OCI-LY3 (cell line): Measurements from ENCODE around the gene NHERF2.

Experiments
- EZH2phosphoT487 ChIP-seq: fragments of 200-600 bp; shearing (Covaris generic); IDR thresholded peaks from 2 replicates; pipeline ENCODE4 v1.6.1; 2018; ENCODE audit warnings: antibody characterized with exemption, mixed run types, low read depth
- TF ChIP-seq, protein P1 (sequence below): fragments of 200-600, 300-600 bp; sonication (generic); IDR thresholded peaks from 2 replicates; pipeline ENCODE4 v1.5.1; 2014; ENCODE audit warnings: antibody characterized with exemption, low read length, low read depth

DNA sequence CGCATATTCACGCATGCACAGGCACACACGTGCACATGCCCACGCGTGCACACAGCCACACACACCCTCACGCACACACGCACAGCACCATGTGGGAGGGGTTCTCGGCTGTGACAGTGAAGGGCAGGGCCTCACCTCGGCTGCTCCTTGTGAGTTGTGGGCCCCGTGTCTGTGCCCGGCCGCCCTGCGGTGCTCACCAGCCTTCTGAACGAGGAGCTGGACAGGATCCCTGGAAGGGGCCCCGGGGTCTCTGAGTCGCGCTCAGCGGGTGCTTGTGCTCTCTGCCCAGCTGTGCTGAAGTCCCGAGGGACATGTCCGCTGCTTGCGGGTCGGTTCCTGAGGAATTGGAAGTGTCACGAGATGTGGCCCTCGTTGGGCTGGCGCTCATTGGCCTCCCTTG lies 37.2 kb downstream of the NHERF2 start:
- TF ChIP-seq, protein P1, sequence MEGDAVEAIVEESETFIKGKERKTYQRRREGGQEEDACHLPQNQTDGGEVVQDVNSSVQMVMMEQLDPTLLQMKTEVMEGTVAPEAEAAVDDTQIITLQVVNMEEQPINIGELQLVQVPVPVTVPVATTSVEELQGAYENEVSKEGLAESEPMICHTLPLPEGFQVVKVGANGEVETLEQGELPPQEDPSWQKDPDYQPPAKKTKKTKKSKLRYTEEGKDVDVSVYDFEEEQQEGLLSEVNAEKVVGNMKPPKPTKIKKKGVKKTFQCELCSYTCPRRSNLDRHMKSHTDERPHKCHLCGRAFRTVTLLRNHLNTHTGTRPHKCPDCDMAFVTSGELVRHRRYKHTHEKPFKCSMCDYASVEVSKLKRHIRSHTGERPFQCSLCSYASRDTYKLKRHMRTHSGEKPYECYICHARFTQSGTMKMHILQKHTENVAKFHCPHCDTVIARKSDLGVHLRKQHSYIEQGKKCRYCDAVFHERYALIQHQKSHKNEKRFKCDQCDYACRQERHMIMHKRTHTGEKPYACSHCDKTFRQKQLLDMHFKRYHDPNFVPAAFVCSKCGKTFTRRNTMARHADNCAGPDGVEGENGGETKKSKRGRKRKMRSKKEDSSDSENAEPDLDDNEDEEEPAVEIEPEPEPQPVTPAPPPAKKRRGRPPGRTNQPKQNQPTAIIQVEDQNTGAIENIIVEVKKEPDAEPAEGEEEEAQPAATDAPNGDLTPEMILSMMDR: no peak
- no peak for TF ChIP-seq EZH2phosphoT487
